ENCODE measurements around the gene KIF23.

KIF23 gene

DNA sequence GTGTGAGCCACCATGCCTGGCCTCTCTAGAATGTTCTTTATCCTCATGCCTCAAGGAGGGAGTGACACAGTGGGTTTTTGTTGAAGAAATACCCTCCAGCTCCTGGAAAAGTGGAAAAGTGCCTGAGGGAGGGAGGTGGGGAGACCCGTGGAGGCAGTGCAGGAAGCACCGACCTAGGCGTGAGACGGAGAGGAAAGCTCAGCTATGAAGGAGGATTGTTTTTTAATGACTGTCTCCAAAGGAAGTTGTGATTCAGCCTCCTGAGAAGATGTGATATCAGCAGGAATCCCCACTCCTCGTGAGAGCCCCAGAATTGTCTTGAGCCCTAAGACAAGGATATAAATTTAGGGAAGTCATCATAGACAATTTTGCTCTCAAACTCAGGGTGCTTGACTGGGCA lies 60.1 kb downstream of the KIF23 start:
- TF ChIP-seq ZNF274 (IDR thresholded peaks at IDR 0.05; ENCODE audit: low read depth, low read length): no peak

GRCh38 chr15:69474846-69475455 lies 60.8 kb downstream of the KIF23 start:
- TF ChIP-seq ZNF274 (IDR thresholded peaks at IDR 0.05; ENCODE audit: low read depth, low read length): no peak
- no peak overlapping the region for H3K4me3 ChIP-seq (ENCODE audit: low read length)

More for the DNA sequence above, 60.1 kb downstream of the KIF23 start:
- no peak overlapping the region for H3K4me3 ChIP-seq (ENCODE audit: low read length)

- no peak overlapping the region for H3K4me3 ChIP-seq (ENCODE audit: low read length)
- TF ChIP-seq ZNF274 (IDR thresholded peaks at IDR 0.05; ENCODE audit: low read depth, low read length): no peak
Measured at GRCh38 chr15:69475769-69476358, 61.7 kb downstream of the KIF23 start.

DNA sequence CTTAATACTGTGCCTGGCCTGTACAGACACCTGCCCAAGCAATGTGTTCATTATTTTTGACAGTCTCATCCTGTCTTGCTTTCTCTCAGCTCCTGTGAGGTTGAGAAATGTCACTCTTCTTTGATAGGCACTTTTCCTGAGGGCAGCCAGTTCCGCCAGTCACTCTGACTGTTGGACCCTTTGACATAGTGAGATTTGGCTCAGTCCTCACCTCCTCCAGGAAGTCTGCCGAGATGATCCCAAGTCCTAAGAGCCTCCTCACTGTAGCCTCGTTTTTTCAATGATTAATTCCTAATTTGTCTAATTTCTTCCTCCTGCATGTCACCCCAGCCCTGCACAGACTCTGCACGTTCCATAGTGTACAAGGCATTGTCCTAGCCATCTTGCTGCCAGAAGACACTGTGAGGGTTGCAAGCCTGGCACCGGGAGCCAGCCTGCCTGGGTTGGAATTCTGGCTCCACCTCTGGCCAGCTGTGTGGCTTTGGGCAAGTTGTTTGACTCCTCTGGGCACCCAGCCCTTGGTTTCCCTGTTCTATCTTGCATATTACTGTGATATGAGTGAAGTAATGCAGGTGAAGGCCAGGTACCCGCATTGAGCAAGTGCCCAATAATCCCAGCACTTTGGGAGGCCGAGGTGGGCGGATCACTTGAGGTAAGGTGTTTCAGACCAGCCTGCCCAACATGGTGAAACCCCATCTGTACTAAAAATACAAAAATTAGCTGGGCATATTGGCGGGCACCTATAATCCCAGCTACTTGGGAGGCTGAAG lies 62.7 kb downstream of the KIF23 start:
- TF ChIP-seq ZNF274 (IDR thresholded peaks at IDR 0.05; ENCODE audit: low read depth, low read length): no peak
- no peak overlapping the region for H3K4me3 ChIP-seq (ENCODE audit: low read length)

- TF ChIP-seq ZNF274 (IDR thresholded peaks at IDR 0.05; ENCODE audit: low read depth, low read length): no peak
- H3K4me3 ChIP-seq (ENCODE audit: low read length): no peak overlapping the region
Measured at GRCh38 chr15:69478259-69478781, 64.2 kb downstream of the KIF23 start.

- TF ChIP-seq ZNF274 (IDR thresholded peaks at IDR 0.05; ENCODE audit: low read depth, low read length): no peak
- no peak overlapping the region for H3K4me3 ChIP-seq (ENCODE audit: low read length)
Measured at GRCh38 chr15:69479081-69479480, 64.9 kb downstream of the KIF23 start.

DNA sequence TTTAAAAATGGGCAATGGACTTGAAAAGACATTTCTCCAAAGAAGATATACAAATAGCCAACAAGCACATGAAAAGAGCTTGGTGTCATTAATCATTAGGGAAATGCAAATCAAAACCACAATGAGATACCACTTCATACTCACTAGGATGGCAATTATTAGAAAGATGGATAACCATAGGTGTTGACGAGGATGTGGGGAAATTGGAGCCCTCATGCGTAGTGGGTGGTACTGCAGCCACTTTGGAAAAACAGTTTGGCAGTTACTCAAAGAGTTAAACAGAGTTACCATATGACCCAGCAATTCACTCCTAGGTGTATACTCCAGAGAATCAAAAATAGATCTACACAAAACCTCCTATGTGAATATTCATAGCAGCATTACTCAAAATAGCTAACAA lies 65.8 kb downstream of the KIF23 start:
- TF ChIP-seq ZNF274 (IDR thresholded peaks at IDR 0.05; ENCODE audit: low read depth, low read length): no peak
- H3K4me3 ChIP-seq (ENCODE audit: low read length): no peak overlapping the region

GRCh38 chr15:69480932-69481331 lies 66.8 kb downstream of the KIF23 start:
- no peak for TF ChIP-seq ZNF274 (IDR thresholded peaks at IDR 0.05; ENCODE audit: low read depth, low read length)
- H3K4me3 ChIP-seq (ENCODE audit: low read length): no peak overlapping the region

GRCh38 chr15:69482686-69483256 lies 68.6 kb downstream of the KIF23 start:
- H3K4me3 ChIP-seq (ENCODE audit: low read length): no peak overlapping the region
- TF ChIP-seq ZNF274 (IDR thresholded peaks at IDR 0.05; ENCODE audit: low read depth, low read length): no peak

GRCh38 chr15:69484837-69485236 lies 70.7 kb downstream of the KIF23 start:
- no peak overlapping the region for H3K4me3 ChIP-seq (ENCODE audit: low read length)
- no peak for TF ChIP-seq ZNF274 (IDR thresholded peaks at IDR 0.05; ENCODE audit: low read depth, low read length)

GRCh38 chr15:69486481-69487110 lies 72.4 kb downstream of the KIF23 start:
- H3K4me3 ChIP-seq (ENCODE audit: low read length): no peak overlapping the region
- TF ChIP-seq ZNF274 (IDR thresholded peaks at IDR 0.05; ENCODE audit: low read depth, low read length): no peak

- no peak overlapping the region for H3K4me3 ChIP-seq (ENCODE audit: low read length)
- no peak for TF ChIP-seq ZNF274 (IDR thresholded peaks at IDR 0.05; ENCODE audit: low read depth, low read length)
Measured at GRCh38 chr15:69489073-69489571, 75.0 kb downstream of the KIF23 start.

DNA sequence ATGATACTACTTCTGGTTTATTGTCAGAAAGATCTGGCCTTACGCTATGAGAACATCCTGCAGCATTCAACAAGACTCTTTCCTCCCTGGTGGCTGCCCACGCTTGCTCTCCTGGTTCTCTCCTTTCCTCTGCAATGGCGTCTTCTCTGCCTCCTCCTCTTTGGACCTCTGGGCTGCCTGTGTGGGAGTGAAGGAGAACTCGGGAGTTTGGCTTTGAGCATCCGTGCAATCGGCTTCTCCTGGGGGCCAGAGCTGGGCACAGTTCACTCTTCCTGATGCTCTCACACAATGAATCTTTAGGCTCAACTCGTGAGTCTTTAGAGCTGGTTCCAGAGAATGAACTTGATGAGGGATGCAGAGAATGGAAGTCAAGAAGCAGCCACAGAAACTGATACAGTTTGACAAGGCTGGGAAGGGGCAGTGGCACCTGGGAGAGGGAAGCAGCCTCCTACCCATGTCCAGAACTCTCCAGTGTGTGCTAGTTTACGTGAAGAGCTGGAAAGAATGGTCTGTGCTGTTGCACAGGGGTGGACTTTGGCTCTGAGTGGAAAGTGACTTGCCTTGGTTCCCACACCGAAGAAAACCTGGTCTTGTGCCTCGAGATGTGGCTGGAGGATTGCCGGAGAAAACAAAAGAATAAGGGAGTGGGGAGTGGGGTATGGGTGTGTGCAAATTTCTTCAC lies 76.3 kb downstream of the KIF23 start:
- H3K4me3 ChIP-seq (ENCODE audit: low read length): no peak overlapping the region
- TF ChIP-seq ZNF274 (IDR thresholded peaks at IDR 0.05; ENCODE audit: low read depth, low read length): no peak
